Right kidney (tissue), 9 donors: ENCODE results near the gene F8A3.
"Not testable (repeated sequence)": the region's sequence is repeated elsewhere in the genome, so short reads cannot be mapped to it uniquely, and the experiment has no call there.

ENCODE experiments used
- DNase-seq: peaks from one replicate; pipeline ENCODE4 v3.0.0-alpha.2; 2016
- long read RNA-seq, 8 donors: transcript quantifications; one replicate each; lab custom pipeline, GENCODE V29; 2026

Gene F8A3
- long read RNA-seq, donor 1, transcript F8A3-201 (1 exons, 1,759 nt), result major isoform, 5 of 5 reads
- long read RNA-seq, donor 1, partial matches to known transcripts, result 0 of 5 reads
- long read RNA-seq, donor 1, other reads (novel, unspliced or antisense), result 0 of 5 reads
- long read RNA-seq, donor 2, result 0 reads
- long read RNA-seq, donor 3, transcript F8A3-201 (1 exons, 1,759 nt), result major isoform, 6 of 6 reads
- long read RNA-seq, donor 3, partial matches to known transcripts, result 0 of 6 reads
- long read RNA-seq, donor 3, other reads (novel, unspliced or antisense), result 0 of 6 reads
- long read RNA-seq, donor 4, partial matches to known transcripts, result 0 of 3 reads
- long read RNA-seq, donor 4, other reads (novel, unspliced or antisense), result 0 of 3 reads
- long read RNA-seq, donor 5, transcript F8A3-201 (1 exons, 1,759 nt), result major isoform, 8 of 8 reads
- long read RNA-seq, donor 5, partial matches to known transcripts, result 0 of 8 reads
- long read RNA-seq, donor 5, other reads (novel, unspliced or antisense), result 0 of 8 reads
- long read RNA-seq, donor 6, transcript F8A3-201 (1 exons, 1,759 nt), result major isoform, 8 of 8 reads
- long read RNA-seq, donor 6, partial matches to known transcripts, result 0 of 8 reads
- long read RNA-seq, donor 6, other reads (novel, unspliced or antisense), result 0 of 8 reads
- long read RNA-seq, donor 7, transcript F8A3-201 (1 exons, 1,759 nt), result major isoform, 15 of 15 reads
- long read RNA-seq, donor 7, partial matches to known transcripts, result 0 of 15 reads
- long read RNA-seq, donor 7, other reads (novel, unspliced or antisense), result 0 of 15 reads
- long read RNA-seq, donor 8, partial matches to known transcripts, result 0 of 4 reads
- long read RNA-seq, donor 8, other reads (novel, unspliced or antisense), result 0 of 4 reads

DNA sequence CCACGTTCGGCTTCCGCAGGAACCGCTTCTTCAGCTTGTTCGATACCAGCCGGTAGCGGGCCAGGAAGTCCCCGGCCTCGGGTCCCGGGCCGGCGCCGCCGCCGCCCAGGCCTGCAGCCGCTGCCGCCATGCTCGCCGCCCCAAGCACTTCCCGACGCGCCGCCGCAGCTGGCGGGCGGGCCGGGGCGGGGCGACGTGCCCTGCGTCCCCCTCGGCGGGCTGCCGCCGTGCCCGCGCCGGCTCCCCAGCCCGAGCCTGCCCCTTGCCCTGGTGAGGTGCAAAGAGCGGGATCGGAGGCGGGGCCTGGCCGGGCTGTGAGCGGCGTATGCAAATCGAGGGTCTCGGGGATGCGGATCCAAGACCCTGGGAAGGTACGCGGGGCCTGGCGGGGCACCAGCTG lies at the start of gene F8A3:
TSS of gene F8A3 (minus strand) at position 150 of the 400 bp plus-strand sequence. CDS start at position 130, 20 bp downstream.
- not testable (repeated sequence) for DNase-seq

DNA sequence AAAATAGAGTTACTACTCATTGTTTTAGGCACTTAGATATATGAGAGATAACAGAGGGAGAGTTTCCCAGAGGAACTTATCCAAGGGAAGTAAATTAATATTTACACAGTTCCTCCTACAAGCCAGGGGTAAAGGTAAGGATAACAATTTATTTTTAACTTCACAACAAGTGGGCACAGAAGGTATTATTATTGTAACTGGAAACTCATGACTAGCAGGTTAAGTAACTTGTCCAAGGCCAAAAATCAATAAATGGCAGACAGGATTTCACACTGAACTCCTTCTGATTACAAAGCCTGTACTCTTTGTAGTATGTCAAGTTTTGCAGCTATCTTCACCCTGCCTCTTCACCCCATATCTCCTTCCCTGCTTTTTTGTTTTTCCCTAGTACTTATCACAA lies 46.9 kb upstream of the F8A3 start:
- DNase-seq, result no peak

DNA sequence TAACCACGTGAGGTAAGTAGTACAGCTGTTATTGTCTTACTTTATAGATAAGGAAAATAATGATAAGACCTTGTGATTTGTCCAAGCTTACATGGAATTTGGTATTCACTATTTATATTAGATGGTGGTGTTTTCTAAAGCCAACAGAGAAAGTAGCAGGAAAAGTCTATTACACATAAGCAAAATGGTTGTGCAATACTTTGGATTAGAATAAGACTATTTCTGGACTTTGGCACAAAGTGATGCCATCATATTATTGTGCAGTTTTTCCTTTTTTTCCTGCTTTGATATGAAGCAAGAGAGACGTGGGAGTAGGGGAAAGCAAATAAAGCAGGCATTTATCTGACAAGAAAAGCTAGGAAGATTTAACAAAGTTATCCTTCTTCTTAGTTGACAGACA lies 36.7 kb upstream of the F8A3 start:
- not testable (repeated sequence) for DNase-seq

DNA sequence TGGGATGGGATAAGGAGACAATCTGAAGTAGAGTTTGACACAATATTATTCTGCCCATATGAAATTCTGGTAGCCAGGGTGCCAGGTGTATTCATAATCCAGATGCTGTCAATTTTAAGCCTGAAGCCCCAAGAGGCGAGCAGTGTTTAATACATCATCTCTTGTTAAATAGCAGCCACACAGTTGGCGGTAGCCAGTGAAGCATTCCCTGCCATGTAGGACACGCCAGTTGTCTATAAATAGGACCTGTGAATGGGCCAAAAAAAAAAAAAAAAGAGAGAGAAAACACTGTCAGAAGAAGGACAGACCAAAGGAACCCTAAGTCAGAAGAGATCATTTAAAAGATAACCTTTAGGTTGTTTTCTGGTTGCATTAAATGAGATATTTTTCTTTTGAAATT lies 33.0 kb upstream of the F8A3 start:
- DNase-seq, result not testable (repeated sequence)

DNA sequence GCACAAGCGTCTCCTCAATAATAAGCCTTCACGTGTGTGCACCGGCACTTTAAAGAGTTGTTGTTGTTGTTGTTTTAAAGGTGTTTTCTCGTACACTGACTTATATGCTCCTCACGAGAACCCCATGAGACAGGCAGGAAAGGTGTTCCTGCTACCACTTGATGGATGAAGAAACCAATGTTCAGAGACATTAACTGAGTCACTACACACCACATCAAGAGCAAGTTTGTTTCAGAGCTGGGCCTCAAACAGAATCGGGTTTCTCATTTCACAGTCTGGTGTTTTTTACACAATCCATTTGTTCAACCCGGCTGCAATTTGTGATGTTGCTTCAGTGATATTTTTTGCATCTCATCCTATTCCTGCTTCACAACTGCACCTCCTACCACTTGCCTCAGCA lies 18.7 kb upstream of the F8A3 start:
- DNase-seq, result not testable (repeated sequence)

- DNase-seq, result not testable (repeated sequence)
These were observed 8.0 kb upstream of the F8A3 start for GRCh38 chrX:155466269-155466938.

GRCh38 chrX:155460501-155460900 lies 2.1 kb upstream of the F8A3 start:
- DNase-seq, result not testable (repeated sequence)

DNA sequence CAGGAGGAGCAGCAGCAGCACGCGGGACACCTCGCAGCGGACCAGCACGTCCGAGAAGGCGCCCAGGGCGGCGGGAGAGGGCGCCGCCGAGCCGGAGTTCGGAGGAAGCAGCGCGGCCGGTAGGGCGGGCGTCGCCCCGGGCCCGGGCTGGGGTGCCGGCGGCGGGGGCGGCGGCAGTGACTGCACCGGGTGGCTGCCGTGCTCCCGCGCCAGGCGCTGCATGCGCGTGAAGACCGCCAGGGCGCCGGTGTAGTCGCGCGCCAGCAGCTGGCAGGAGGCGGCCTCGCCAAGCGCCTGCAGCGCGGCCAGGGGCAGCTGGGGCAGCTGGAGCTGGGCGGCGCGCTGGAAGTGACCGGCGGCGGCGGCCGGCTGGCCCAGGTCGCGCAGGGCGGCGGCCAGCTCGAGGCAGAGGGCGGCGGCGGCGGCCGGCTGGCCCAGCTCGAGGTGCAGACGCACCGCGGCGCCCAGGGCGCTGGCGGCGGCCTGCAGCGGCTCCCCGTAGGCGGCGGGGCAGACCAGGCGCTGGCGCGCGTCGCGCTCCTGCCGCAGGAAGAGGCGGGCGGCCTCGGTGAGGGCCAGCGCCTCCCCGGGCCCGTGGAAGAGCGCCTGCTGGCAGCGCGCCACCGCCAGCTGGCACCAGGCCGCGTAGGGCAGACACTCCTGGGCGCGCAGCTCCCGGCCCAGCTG lies 516 bp downstream of the F8A3 start:
- DNase-seq, result not testable (repeated sequence)

- DNase-seq, result no peak
These were observed 17.3 kb downstream of the F8A3 start for GRCh38 chrX:155441097-155441496.

DNA sequence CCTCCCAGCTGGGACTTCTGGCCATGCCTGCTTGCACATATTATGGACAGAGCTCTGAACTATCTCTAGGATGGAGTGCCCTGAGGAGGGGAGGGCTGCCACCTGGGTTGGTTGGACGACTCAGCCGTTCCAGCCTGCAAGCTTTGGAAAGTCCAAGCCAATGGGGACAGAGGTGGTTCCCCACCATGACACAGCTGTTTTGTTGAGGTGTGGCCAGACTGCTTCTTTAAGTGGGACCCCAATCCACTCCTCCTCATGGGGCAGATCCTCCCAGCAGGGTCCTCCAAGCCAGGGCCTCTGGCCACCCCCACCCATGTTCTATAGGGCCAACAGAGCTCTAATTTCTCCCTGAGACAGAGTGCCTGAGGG lies 22.7 kb downstream of the F8A3 start:
- DNase-seq, result no peak

DNA sequence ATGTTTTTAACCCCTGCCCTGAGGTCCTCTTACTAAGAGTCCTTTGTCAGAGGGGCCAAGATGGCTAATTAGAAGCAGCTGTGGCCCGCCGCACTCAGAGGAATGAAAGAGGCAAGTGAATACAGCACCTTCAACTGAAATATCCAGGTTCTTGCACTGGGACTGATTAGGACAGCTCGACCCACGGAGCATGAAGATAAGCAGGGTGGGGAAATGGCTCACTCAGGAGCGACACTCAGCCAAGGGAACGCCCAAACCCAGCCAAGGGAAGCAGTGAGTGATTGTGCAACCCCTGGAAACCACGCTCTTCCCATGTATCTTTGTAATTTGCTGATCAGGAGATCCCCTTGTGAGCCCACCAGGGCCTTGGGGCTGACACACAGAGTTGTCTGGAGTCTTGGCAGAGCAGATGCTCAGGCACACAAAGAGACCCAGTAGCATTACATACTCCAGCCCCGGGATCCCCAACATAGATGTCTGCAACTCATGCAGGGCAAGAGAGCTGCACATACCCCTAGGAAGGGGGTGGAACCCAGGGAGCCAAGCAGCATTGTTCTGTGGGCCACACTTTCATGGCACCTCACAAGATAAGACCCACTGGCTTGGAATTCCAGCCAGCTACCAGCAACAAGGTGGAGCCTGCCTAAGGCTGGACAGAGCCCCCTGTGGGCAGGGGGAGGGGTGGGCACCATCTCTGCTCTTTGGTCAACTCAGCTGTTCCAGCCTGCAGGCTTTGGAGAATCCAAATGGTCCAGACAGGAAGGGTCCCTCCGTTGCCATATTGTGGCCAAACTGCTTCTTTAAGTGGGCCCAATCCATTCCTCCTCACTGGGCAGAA lies 23.3 kb downstream of the F8A3 start:
- no peak for DNase-seq

DNA sequence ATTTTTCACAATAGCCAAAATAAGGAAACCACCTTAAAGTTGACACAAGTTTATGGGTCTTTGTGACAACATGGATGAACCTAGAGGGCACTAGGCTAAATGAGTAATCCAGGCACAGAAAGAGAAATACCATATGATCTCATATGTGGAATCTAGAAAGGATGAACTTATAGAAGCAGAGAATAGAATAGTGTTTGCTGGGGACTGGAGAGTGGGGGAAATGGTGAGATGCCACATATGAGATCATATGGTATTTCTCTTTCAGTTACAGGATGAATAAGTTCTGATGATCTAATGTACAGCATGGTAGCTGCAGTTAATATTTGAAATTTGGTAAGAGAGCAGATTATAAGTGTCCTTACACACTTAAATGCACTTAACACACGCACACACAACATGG lies 40.7 kb downstream of the F8A3 start:
- no peak for DNase-seq
